Activated naive CD8-positive, alpha-beta T cell (primary cell): ENCODE measurements around the gene CNOT3.

Experiments used
- H3K27ac Mint-ChIP-seq: one replicate; pipeline ENCODE4 v1.8.0; 2021; ENCODE audit warnings: mixed read lengths
- H3K27me3 Mint-ChIP-seq: one replicate; pipeline ENCODE4 v1.8.0; 2021; ENCODE audit warnings: mixed read lengths
- H3K36me3 Mint-ChIP-seq: one replicate; pipeline ENCODE4 v1.8.0; 2021; ENCODE audit warnings: mixed read lengths
- H3K4me1 Mint-ChIP-seq: one replicate; pipeline ENCODE4 v1.8.0; 2021; ENCODE audit warnings: low read depth, mixed read lengths
- H3K4me3 Mint-ChIP-seq: one replicate; pipeline ENCODE4 v1.8.0; 2021; ENCODE audit warnings: mild to moderate bottlenecking, mixed read lengths
- H3K9me3 Mint-ChIP-seq: one replicate; pipeline ENCODE4 v1.8.0; 2021; ENCODE audit warnings: low read depth, mixed read lengths

The CNOT3 gene

DNA sequence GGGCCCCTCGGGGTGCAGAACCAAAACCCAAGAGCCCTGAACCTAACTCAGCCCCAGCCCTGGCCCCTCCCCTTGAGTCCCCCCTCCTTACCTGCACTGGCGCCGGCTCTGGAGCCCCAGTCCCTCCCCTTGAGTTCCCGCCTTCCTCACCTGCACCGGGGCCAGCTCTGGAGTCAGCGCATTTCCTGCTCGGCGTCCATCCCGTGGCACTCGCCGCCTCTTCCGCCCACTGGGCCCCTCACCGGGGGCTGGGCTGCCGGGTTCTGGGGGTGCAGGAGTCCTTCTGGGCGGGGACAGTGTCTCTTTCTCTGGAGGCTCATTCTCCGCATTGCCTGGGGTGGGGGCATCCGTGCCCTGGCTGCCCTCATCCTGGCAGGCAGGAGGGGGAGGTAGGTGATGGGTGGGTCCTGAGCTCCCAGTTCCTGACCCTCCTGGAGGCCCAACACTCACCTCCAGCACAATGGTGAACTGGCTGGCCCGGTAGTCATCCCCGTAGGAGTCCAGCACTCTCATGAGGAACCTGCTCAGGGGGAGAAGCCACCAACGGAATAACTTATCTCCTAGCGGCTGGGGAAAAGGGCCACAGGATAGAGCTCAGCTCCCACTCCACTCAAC, 29.6 kb upstream of the CNOT3 start:
- Mint-ChIP-seq H3K4me1 (peaks cover 25% of the 10 kb centered on the region), H3K9me3 (no peaks in the 10 kb centered on the region), H3K27ac (no peak overlapping the region), H3K4me3 (no peak overlapping the region), H3K36me3 (peaks cover 3% of the 10 kb centered on the region), H3K27me3 (no peaks in the 10 kb centered on the region)

- peaks cover 25% of the 10 kb centered on the region for H3K4me1 Mint-ChIP-seq
- H3K9me3 Mint-ChIP-seq, result no peaks in the 10 kb centered on the region
- no peaks in the 10 kb centered on the region for H3K27me3 Mint-ChIP-seq
- peaks cover 3% of the 10 kb centered on the region for H3K36me3 Mint-ChIP-seq
- H3K27ac Mint-ChIP-seq, result no peak overlapping the region
- H3K4me3 Mint-ChIP-seq, result no peak overlapping the region
Observed at GRCh38 chr19:54108496-54108895, 29.1 kb upstream of the CNOT3 start.

DNA sequence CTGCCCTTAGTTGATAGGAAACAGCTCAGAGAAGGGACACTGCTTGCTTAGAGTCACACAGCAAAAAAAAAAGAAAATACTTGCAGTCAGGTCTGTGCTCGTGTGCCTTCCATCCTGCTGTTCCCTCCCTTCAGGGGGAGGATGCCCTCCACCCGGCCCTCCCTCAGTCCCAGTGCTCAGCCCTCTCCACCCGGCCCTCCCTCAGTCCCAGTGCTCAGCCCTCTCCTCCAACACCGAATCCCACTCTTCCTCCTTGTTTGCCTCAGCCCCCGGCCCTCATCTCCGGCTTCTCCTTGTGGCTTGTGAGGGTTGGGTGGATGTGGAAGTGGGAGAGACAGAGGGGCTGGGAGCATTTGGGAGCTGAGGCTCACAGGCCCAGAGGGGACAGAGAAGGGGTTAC, 27.9 kb upstream of the CNOT3 start:
- Mint-ChIP-seq H3K9me3 (no peaks in the 10 kb centered on the region), H3K27me3 (no peaks in the 10 kb centered on the region), H3K4me3 (no peak overlapping the region), H3K4me1 (peaks cover 25% of the 10 kb centered on the region), H3K27ac (no peak overlapping the region), H3K36me3 (peaks cover 3% of the 10 kb centered on the region)

DNA sequence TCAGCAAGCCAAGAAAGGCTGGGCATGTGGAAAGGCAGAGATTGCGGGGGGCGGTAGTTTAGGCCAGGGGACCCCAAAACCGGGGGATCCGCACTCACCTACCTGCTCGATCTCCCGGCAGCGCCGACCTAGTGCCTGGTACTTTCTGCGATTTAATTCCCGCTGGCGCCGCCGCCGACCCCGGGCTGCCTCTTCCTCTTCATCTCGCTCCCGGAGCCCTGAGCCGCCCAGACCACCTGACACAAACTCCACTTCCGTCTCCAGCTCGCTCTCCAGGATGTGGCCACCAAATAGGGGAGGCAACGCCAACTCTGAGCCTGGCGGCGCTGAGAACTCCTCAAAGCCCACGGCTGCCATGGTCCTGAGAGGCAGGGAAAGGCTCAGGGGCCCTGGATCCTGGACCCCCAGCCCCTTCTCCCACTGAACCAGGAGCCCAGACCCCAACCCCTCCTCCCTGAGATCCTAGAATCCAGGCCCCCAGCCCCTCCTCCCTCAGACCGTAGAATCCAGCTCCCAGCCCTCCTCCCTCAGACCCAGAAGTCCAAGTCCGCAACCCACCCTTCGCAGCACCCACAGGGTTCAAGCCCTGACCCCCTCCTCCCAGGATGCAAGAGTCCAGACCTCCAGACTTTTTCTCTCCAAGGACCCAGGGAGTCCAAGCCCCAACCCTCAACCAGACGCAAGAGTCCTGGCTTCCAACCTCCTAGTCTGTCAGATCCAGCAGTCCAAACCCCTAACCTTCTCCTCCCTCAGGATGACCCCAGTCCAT, 23.0 kb upstream of the CNOT3 start:
- Mint-ChIP-seq H3K36me3 (peaks cover 6% of the 10 kb centered on the region), H3K27me3 (no peaks in the 10 kb centered on the region)

DNA sequence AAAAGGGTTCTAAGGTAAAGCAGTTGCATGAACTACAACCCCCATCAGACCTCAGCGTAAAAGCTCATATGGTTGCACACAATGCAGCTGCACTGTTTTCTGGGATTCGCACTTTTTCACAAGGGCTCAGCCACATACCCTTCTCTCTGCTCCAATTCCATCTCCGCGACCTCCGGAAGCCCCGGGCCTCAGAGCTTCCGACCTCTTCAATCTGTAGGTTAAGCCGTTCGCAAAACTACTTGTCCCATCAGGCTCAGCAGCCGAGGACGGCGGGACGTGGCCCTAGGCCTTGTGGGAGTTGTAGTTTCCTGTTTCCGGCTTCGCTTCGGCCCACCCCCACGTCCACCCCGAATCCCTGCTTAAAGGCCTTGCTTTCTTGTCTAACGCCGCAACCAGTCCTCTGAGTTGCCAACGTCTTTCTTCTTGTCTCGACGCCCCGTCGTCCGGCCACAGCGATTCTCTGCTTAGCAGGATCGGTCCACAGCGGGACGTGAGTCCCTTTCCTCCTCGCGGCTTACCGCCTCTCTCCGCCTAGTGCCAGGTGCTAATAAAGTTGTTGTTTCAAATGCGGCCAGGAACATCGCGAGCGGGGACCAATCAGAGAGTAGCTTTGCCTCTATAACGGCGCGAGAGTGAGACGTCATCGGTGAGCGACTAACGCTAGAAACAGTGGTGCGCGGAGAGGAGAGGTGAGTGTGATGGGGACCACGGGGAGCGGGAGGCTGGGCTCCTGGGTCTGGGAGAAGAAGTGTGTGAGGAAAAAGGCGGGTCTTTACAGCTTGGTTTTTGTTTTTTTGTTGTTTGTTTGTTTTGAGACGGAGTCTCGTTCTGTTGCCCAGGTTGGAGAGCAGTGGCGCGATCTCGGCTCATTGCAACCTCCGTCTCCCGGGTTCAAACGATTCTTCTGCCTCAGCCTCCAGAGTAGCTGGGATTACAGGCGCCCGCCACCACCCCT, 22.2 kb upstream of the CNOT3 start, which contains the start of the genes PRPF31 and TFPT:
Gene PRPF31 (plus strand): TSS at position 646 of the 955 bp plus-strand sequence. CDS start 2,525 bp downstream, outside the sequence.
Gene TFPT (minus strand): TSS at position 549 of the 955 bp plus-strand sequence. CDS start 388 bp downstream, at position 161.
- no peaks in the 10 kb centered on the region for H3K9me3 Mint-ChIP-seq
- H3K36me3 Mint-ChIP-seq, result peaks cover 6% of the 10 kb centered on the region
- H3K27me3 Mint-ChIP-seq, result no peaks in the 10 kb centered on the region
- peaks cover 38% of the 10 kb centered on the region for H3K4me1 Mint-ChIP-seq
- H3K27ac Mint-ChIP-seq, result peak within 1 kb of the TSS; percentile 98
- H3K4me3 Mint-ChIP-seq, result peak within 1 kb of the TSS; percentile 95

More for the DNA sequence above, 23.0 kb upstream of the CNOT3 start:
- H3K4me3 Mint-ChIP-seq, result peak overlapping the region; percentile 95
- peaks cover 38% of the 10 kb centered on the region for H3K4me1 Mint-ChIP-seq
- peak overlapping the region; percentile 98 for H3K27ac Mint-ChIP-seq
- no peaks in the 10 kb centered on the region for H3K9me3 Mint-ChIP-seq

- no peaks in the 10 kb centered on the region for H3K27me3 Mint-ChIP-seq
- no peak overlapping the region for H3K27ac Mint-ChIP-seq
- no peak overlapping the region for H3K4me3 Mint-ChIP-seq
- H3K36me3 Mint-ChIP-seq, result no peaks in the 10 kb centered on the region
- H3K4me1 Mint-ChIP-seq, result peaks cover 14% of the 10 kb centered on the region
- no peaks in the 10 kb centered on the region for H3K9me3 Mint-ChIP-seq
Observed at GRCh38 chr19:54121259-54121658, 16.3 kb upstream of the CNOT3 start.

DNA sequence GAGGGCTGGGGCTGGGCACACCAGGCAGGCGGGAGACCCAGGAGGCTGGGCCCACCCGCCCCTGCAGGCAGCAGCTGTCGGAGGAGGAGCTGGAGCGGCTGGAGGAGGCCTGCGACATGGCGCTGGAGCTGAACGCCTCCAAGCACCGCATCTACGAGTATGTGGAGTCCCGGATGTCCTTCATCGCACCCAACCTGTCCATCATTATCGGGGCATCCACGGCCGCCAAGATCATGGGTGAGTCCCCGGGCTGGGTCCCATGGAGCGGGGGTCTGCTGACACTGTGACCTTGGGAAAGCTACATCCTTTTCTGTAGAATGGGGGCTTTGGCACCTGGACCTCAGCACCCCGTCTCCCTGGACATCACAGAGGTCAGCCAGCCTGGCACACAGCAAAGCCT, 13.9 kb upstream of the CNOT3 start:
- H3K4me1 Mint-ChIP-seq, result no peaks in the 10 kb centered on the region
- no peak overlapping the region for H3K4me3 Mint-ChIP-seq
- no peaks in the 10 kb centered on the region for H3K36me3 Mint-ChIP-seq
- H3K9me3 Mint-ChIP-seq, result no peaks in the 10 kb centered on the region
- no peak overlapping the region for H3K27ac Mint-ChIP-seq
- no peaks in the 10 kb centered on the region for H3K27me3 Mint-ChIP-seq

- Mint-ChIP-seq H3K4me1 (no peaks in the 10 kb centered on the region), H3K27me3 (no peaks in the 10 kb centered on the region), H3K36me3 (no peaks in the 10 kb centered on the region), H3K27ac (no peak overlapping the region), H3K9me3 (no peaks in the 10 kb centered on the region), H3K4me3 (no peak overlapping the region)
Observed at GRCh38 chr19:54124393-54124792, 13.2 kb upstream of the CNOT3 start.

DNA sequence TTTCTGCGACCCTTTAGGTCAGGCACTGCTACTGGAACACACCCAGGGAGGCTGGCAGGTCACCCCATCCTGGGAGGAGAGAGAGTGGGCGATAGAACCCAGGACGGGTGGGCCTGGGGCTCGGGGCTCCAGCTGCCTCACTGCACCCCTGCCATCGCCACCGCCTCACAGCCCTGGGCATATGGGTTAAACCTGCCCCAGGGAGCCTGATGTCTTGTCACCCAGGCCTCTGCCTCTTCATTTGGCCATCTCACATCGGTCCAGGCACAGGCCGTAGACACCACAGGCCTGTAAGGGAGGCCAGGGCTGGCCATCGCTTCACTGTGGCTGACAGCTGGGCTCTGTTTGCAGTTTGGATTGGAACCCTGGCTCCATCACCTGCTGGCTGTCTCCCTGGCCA, 11.8 kb upstream of the CNOT3 start:
- H3K4me1 Mint-ChIP-seq, result no peaks in the 10 kb centered on the region
- H3K27ac Mint-ChIP-seq, result peak overlapping the region; percentile 41
- no peak overlapping the region for H3K4me3 Mint-ChIP-seq
- H3K27me3 Mint-ChIP-seq, result no peaks in the 10 kb centered on the region
- H3K36me3 Mint-ChIP-seq, result no peaks in the 10 kb centered on the region
- H3K9me3 Mint-ChIP-seq, result no peaks in the 10 kb centered on the region

DNA sequence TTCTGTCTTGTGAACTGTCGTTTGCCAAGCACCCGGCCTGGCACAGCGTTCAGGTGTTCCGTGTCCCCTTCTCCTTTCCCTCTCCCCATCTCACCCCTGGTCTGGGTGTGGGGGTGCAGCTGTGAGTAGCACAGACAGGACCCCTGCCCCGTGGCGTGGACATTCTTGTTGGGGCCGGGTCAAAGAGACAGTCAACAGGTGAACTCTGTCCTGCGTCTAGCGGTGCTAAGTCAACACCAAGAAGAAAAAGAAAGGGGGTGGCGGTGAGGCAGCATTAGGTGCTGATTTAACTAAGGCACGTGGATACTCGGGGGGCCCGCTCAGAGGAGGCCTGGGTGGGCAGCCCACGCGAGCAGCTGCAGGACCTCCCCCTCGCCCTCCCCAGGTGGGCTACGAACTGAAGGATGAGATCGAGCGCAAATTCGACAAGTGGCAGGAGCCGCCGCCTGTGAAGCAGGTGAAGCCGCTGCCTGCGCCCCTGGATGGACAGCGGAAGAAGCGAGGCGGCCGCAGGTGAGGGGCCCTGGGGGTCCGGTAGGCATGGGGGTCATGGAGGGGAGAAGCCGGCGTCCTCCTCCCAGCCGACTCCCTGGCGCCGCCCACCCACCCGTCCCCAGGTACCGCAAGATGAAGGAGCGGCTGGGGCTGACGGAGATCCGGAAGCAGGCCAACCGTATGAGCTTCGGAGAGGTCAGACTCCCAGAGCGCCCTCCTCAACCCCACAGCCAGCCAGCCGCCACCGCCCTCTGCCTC, 9.7 kb upstream of the CNOT3 start:
- no peaks in the 10 kb centered on the region for H3K27me3 Mint-ChIP-seq
- no peak overlapping the region for H3K4me3 Mint-ChIP-seq
- no peaks in the 10 kb centered on the region for H3K4me1 Mint-ChIP-seq
- H3K36me3 Mint-ChIP-seq, result peaks cover 2% of the 10 kb centered on the region
- H3K27ac Mint-ChIP-seq, result no peak overlapping the region
- no peaks in the 10 kb centered on the region for H3K9me3 Mint-ChIP-seq

DNA sequence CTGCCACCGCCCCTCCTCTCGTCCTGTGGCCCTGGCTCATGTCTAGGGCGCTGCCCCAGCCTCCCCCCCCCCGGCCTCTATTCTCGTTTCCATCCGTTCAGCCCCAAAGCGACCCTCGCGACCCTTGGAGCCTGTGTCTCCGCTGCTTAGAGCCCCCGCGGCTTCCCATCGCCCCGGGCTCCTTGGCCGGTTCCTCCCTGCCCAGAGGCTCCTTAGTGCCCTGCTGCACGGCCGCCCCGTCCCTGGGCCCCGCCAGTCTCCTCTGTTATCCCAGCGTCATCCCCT, 9.2 kb upstream of the CNOT3 start:
- peaks cover 2% of the 10 kb centered on the region for H3K36me3 Mint-ChIP-seq
- no peak overlapping the region for H3K4me3 Mint-ChIP-seq
- H3K9me3 Mint-ChIP-seq, result no peaks in the 10 kb centered on the region
- H3K4me1 Mint-ChIP-seq, result no peaks in the 10 kb centered on the region
- no peak overlapping the region for H3K27ac Mint-ChIP-seq
- no peaks in the 10 kb centered on the region for H3K27me3 Mint-ChIP-seq

DNA sequence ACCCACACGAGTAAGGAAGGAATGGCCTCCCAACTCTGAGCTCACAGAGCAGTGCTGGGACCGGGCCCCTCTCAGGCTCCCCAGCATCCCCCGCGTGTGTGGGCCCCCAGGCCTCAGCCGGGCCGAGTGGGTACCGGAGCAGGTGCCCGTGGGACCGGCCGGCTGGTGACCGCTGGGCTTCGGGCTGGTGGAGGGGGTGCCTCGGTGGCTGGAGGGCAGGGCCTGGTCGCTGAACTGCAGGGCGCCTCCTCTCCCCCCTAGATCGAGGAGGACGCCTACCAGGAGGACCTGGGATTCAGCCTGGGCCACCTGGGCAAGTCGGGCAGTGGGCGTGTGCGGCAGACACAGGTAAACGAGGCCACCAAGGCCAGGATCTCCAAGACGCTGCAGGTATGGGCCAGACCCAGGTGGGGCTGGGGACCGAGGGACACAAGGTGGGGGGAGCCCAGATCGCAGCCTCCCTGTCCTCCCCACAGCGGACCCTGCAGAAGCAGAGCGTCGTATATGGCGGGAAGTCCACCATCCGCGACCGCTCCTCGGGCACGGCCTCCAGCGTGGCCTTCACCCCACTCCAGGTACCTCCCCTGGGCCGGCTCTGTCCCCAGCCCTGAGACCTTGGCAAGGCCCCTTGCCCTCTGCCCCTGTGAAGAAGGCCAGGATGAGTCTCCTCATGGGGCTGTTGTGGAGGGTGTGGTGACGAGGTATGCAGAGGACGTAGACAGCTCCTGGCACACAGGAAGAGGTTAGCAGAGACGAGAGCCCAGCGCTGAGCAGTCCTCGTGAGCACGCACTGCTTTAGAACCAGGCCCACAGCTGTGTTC, 8.6 kb upstream of the CNOT3 start:
- H3K36me3 Mint-ChIP-seq, result peaks cover 2% of the 10 kb centered on the region
- H3K4me1 Mint-ChIP-seq, result no peaks in the 10 kb centered on the region
- no peaks in the 10 kb centered on the region for H3K9me3 Mint-ChIP-seq
- no peaks in the 10 kb centered on the region for H3K27me3 Mint-ChIP-seq
- H3K27ac Mint-ChIP-seq, result no peak overlapping the region
- no peak overlapping the region for H3K4me3 Mint-ChIP-seq

GRCh38 chr19:54129617-54129996, 8.0 kb upstream of the CNOT3 start:
- H3K36me3 Mint-ChIP-seq, result peaks cover 2% of the 10 kb centered on the region
- H3K27ac Mint-ChIP-seq, result no peak overlapping the region
- H3K4me3 Mint-ChIP-seq, result no peak overlapping the region
- H3K9me3 Mint-ChIP-seq, result no peaks in the 10 kb centered on the region
- peaks cover 3% of the 10 kb centered on the region for H3K4me1 Mint-ChIP-seq
- no peaks in the 10 kb centered on the region for H3K27me3 Mint-ChIP-seq
